Neural cell (in vitro differentiated cells): ENCODE results near the gene SUCO.
"Not testable (repeated sequence)": the region's sequence is repeated elsewhere in the genome, so short reads cannot be mapped to it uniquely, and the experiment has no call there.

Experiments
- CTCF ChIP-seq: fragments of 450-650 bp; IDR thresholded peaks from 2 replicates; pipeline ENCODE4 v1.5.1; 2014; ENCODE audit warnings: antibody characterized with exemption, mild to moderate bottlenecking, moderate library complexity; ENCODE audit not compliant: poor library complexity, severe bottlenecking
- EZH2 ChIP-seq: fragments of 200-600, 300-800 bp; shearing (Covaris generic), sonication (generic); IDR thresholded peaks from 2 replicates; pipeline ENCODE4 v1.6.1; 2014; ENCODE audit warnings: antibody characterized with exemption, low read length, borderline replicate concordance, mild to moderate bottlenecking; ENCODE audit not compliant: insufficient read depth, poor library complexity, severe bottlenecking
- POLR2AphosphoS5 ChIP-seq: IDR thresholded peaks from 2 replicates; pipeline ENCODE4 v1.6.1; 2012
- RAD21 ChIP-seq: fragments of 450-650 bp; conservative IDR thresholded peaks from 2 replicates; pipeline ENCODE4 v1.6.1; 2014; ENCODE audit warnings: antibody characterized with exemption, mild to moderate bottlenecking, moderate library complexity
- REST ChIP-seq: IDR thresholded peaks from 2 replicates; pipeline ENCODE4 v1.6.1; 2012; ENCODE audit warnings: borderline replicate concordance
- SMC3 ChIP-seq: fragments of 450-650 bp; conservative IDR thresholded peaks from 2 replicates; pipeline ENCODE4 v1.6.1; 2014; ENCODE audit warnings: antibody characterized with exemption, mild to moderate bottlenecking, moderate library complexity; ENCODE audit not compliant: poor library complexity

- TF ChIP-seq REST, EZH2, POLR2AphosphoS5, CTCF, RAD21, SMC3: not testable (repeated sequence)
Measured at GRCh38 chr1:172595066-172595465, 62.1 kb downstream of the SUCO start.
